ENCODE results near the gene NBEAL1.
"Not testable (repeated sequence)": the region's sequence is repeated elsewhere in the genome, so short reads cannot be mapped to it uniquely, and the experiment has no call there.

The NBEAL1 gene

GRCh38 chr2:203143391-203143790, 128.7 kb downstream of the NBEAL1 start:
- H3K4me3 ChIP-seq (ENCODE audit: control insufficient read depth, low read depth, low read length): no peak overlapping the region
- no peak for TF ChIP-seq CTCF (IDR thresholded peaks at IDR 0.05; ENCODE audit: control insufficient read depth, insufficient read depth, low read depth, low read length, missing control alignments)
- DNase-seq (ENCODE audit: low read depth): no peak

- DNase-seq (ENCODE audit: low read depth): no peak
- TF ChIP-seq CTCF (IDR thresholded peaks at IDR 0.05; ENCODE audit: control insufficient read depth, insufficient read depth, low read depth, low read length, missing control alignments): no peak
- no peak overlapping the region for H3K4me3 ChIP-seq (ENCODE audit: control insufficient read depth, low read depth, low read length)
Observed at GRCh38 chr2:203149194-203149593, 134.5 kb downstream of the NBEAL1 start.

- no peak for DNase-seq (ENCODE audit: low read depth)
- TF ChIP-seq CTCF (IDR thresholded peaks at IDR 0.05; ENCODE audit: control insufficient read depth, insufficient read depth, low read depth, low read length, missing control alignments): no peak
- H3K4me3 ChIP-seq (ENCODE audit: control insufficient read depth, low read depth, low read length): no peak overlapping the region
Observed at GRCh38 chr2:203155406-203155805, 140.7 kb downstream of the NBEAL1 start.

GRCh38 chr2:203162722-203163121, 148.0 kb downstream of the NBEAL1 start:
- DNase-seq (ENCODE audit: low read depth); H3K4me3 ChIP-seq (ENCODE audit: control insufficient read depth, low read depth, low read length): not testable (repeated sequence)

GRCh38 chr2:203164311-203164935, 149.7 kb downstream of the NBEAL1 start:
- no peak overlapping the region for H3K4me3 ChIP-seq (ENCODE audit: control insufficient read depth, low read depth, low read length)
- no peak for TF ChIP-seq CTCF (IDR thresholded peaks at IDR 0.05; ENCODE audit: control insufficient read depth, insufficient read depth, low read depth, low read length, missing control alignments)
- no peak for DNase-seq (ENCODE audit: low read depth)

GRCh38 chr2:203167751-203168150, 153.1 kb downstream of the NBEAL1 start:
- no peak for TF ChIP-seq CTCF (IDR thresholded peaks at IDR 0.05; ENCODE audit: control insufficient read depth, insufficient read depth, low read depth, low read length, missing control alignments)
- no peak for DNase-seq (ENCODE audit: low read depth)
- no peak overlapping the region for H3K4me3 ChIP-seq (ENCODE audit: control insufficient read depth, low read depth, low read length)

GRCh38 chr2:203170502-203170901, 155.8 kb downstream of the NBEAL1 start:
- H3K4me3 ChIP-seq (ENCODE audit: control insufficient read depth, low read depth, low read length): no peak overlapping the region
- TF ChIP-seq CTCF (IDR thresholded peaks at IDR 0.05; ENCODE audit: control insufficient read depth, insufficient read depth, low read depth, low read length, missing control alignments): no peak
- no peak for DNase-seq (ENCODE audit: low read depth)

Data from AG09309 (cell line).